CD4-positive, alpha-beta T cell treated with Interleukin-21 for 1 hour (primary cell): ENCODE measurements around the gene TFPT.
"Not testable (repeated sequence)": the region's sequence is repeated elsewhere in the genome, so short reads cannot be mapped to it uniquely, and the experiment has no call there.

Source experiments
- DNase-seq: peaks from one replicate; pipeline ENCODE4 v3.0.0-alpha.2; 2020

TFPT gene

GRCh38 chr19:54114340-54115108, 933 bp downstream of the TFPT start:
- DNase-seq = peak; percentile 61

GRCh38 chr19:54109651-54110050, 5.8 kb downstream of the TFPT start:
- no peak for DNase-seq

GRCh38 chr19:54108496-54108895, 7.0 kb downstream of the TFPT start:
- no peak for DNase-seq

- no peak for DNase-seq
Observed at GRCh38 chr19:54107876-54108490, 7.5 kb downstream of the TFPT start.

- DNase-seq = no peak
Observed at GRCh38 chr19:54106716-54107115, 8.7 kb downstream of the TFPT start.

- no peak for DNase-seq
Observed at GRCh38 chr19:54105796-54106195, 9.7 kb downstream of the TFPT start.

- DNase-seq = no peak
Observed at GRCh38 chr19:54104998-54105715, 10.3 kb downstream of the TFPT start.

- DNase-seq = peak; percentile 99
Observed at GRCh38 chr19:54102421-54103169, 12.9 kb downstream of the TFPT start, which contains the start of gene NDUFA3. NDUFA3 (plus strand) TSS chr19:54102855; CDS start chr19:54102879, 24 bp downstream.

GRCh38 chr19:54100561-54100960, 14.9 kb downstream of the TFPT start, which contains the start of gene OSCAR:
OSCAR (minus strand) TSS chr19:54100803; CDS start chr19:54100792, 11 bp downstream.
- no peak for DNase-seq

- not testable (repeated sequence) for DNase-seq
Observed at GRCh38 chr19:54099903-54100255, 15.6 kb downstream of the TFPT start.

- no peak for DNase-seq
Observed at GRCh38 chr19:54099190-54099902, 16.1 kb downstream of the TFPT start.

GRCh38 chr19:54096617-54097106, 18.8 kb downstream of the TFPT start:
- peak; percentile 55 for DNase-seq

- peak; percentile 59 for DNase-seq
Observed at GRCh38 chr19:54095859-54096616, 19.4 kb downstream of the TFPT start.

GRCh38 chr19:54095136-54095858, 20.2 kb downstream of the TFPT start:
- no peak for DNase-seq

- DNase-seq = no peak
Observed at GRCh38 chr19:54094426-54095000, 20.9 kb downstream of the TFPT start.

GRCh38 chr19:54084410-54084809, 31.0 kb downstream of the TFPT start:
- DNase-seq = no peak

- no peak for DNase-seq
Observed at GRCh38 chr19:54081032-54081431, 34.4 kb downstream of the TFPT start, which contains the start of gene TARM1. TARM1 (minus strand) TSS chr19:54081365; CDS start chr19:54081340, 25 bp downstream.

- DNase-seq = no peak
Observed at GRCh38 chr19:54077334-54077733, 38.1 kb downstream of the TFPT start.

GRCh38 chr19:54074851-54075250, 40.6 kb downstream of the TFPT start:
- DNase-seq = no peak

GRCh38 chr19:54073829-54074228, 41.6 kb downstream of the TFPT start:
- no peak for DNase-seq
